Body of pancreas (tissue), 4 donors: ENCODE data around the gene CFAP46.

ENCODE experiments used
- CTCF ChIP-seq, 7 experiments: fragments of 450-650 bp in 4 of 7; fragments of 200-600 bp in 3 of 7; sonication (generic) in 3 of 7; IDR thresholded peaks; one replicate each; pipeline ENCODE4 v1.5.1; 2016 to 2019; ENCODE audit warnings: antibody characterized with exemption in 7 of 7
- POLR2A ChIP-seq, 3 donors: fragments of 450-650 bp; IDR thresholded peaks; one replicate each; pipeline ENCODE4 v1.6.1; 2016; ENCODE audit warnings: antibody characterized with exemption in 3 of 3, mild to moderate bottlenecking in 2 of 3

GRCh38 chr10:132977807-132978206, 35.4 kb upstream of the CFAP46 start:
- TF ChIP-seq CTCF (IDR thresholded peaks at IDR 0.05), result no peak
- TF ChIP-seq POLR2A (IDR thresholded peaks at IDR 0.05), result no peak
